ENCODE data around the gene ZFYVE1.

GRCh38 chr14:72939630-72940029 lies 87.3 kb downstream of the ZFYVE1 start:
- TF ChIP-seq CTCF (IDR thresholded peaks at IDR 0.05; ENCODE audit: poor library complexity) (no peak), EZH2 (IDR thresholded peaks at IDR 0.05; ENCODE audit: borderline replicate concordance) (no peak), EZH2phosphoT487 (IDR thresholded peaks at IDR 0.05; ENCODE audit: low read depth, severe bottlenecking, unreplicated experiment) (no peak)
